HS-5 (cell line): ENCODE results near the gene NECAB3.

Source experiments
- DNase-seq: peaks from one replicate; pipeline ENCODE4 v3.0.0-alpha.2; 2012; ENCODE audit warnings: low read depth

NECAB3 gene

GRCh38 chr20:33677991-33678702 lies 3.9 kb upstream of the NECAB3 start:
- no peak for DNase-seq

DNA sequence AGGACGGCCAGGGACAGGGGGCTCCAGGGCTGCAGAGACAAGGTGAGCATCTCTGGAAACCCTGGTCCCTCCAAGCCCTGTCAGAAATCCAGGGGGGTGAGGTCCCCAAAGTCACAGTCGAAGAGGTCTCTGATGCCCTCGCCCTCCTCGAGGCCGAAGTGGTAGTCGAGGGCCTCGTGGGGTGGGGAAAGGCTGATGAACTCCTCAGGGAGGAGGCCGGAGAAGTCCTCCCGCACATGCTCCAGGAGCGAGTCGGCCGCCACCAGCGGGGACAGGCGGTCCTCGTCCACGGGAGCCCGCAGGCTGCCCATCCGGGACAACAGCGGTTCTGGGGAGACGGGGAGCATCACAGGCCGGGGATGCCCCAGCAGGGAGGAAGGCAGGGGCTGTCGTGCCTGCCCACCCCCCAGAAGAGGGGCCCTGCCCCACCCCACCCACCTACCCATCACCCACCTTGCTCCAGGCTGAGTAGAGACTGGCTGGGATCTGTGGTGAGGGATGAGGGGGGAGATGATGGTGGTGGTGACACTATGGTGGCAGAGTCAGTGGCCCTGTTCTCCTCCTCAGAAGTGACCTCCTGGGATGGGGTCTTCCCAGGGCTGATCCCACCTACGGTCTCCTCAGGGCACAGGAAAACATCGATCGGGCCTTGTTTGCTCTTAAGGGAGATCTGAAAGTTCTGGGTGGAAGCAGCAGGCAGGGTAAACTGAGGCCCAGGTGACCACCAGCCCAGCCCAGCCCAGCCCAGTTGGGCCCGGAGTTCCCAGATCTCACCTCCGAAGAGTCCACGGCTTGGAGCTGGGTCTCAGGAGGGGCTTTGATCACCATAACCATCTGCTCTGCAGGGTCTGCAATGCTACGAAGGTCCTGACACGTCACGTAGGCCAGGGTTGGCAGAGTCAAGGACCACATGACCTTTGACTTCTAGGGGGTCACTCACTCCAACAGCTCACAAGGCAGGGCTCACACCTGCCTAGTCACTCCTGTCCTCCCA lies 2.7 kb upstream of the NECAB3 start:
- no peak for DNase-seq

DNA sequence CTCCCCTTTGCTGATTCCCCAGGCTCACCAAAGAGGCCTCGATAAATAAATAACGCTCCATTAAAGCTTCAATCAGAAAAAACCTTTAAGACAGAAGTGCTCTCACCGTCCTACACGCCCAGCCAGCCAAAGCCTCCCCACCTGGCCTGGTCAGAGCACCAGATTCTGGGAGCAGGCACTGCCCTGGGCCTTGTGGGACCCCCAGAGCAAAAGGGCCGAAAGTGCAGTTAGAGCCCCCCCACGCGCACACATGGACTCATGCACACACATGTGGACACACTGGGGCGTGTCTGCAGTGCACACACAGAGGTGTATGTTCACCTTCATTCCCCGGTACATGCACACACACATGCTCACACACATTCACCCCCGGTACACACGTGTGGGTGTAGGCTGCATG lies 1.9 kb upstream of the NECAB3 start:
- no peak for DNase-seq

GRCh38 chr20:33675136-33675959 lies 1.1 kb upstream of the NECAB3 start:
- no peak for DNase-seq

GRCh38 chr20:33673410-33674293 lies 576 bp downstream of the NECAB3 start:
- no peak for DNase-seq

DNA sequence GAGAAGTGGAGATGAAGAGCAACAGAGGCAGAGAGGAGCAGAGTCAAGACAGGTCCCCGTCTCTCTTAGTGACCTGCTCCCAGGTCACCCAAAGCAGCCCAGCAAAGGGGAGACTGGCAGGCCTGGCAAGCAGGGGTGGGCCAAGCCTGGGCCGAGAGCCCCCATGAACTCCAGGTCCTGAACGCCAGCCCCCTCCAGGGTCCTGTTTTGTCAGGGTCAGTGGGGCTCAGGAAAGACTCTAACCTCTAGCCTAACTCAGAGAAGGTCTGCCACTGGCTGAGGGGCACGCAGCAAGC lies 1.2 kb downstream of the NECAB3 start:
- no peak for DNase-seq

DNA sequence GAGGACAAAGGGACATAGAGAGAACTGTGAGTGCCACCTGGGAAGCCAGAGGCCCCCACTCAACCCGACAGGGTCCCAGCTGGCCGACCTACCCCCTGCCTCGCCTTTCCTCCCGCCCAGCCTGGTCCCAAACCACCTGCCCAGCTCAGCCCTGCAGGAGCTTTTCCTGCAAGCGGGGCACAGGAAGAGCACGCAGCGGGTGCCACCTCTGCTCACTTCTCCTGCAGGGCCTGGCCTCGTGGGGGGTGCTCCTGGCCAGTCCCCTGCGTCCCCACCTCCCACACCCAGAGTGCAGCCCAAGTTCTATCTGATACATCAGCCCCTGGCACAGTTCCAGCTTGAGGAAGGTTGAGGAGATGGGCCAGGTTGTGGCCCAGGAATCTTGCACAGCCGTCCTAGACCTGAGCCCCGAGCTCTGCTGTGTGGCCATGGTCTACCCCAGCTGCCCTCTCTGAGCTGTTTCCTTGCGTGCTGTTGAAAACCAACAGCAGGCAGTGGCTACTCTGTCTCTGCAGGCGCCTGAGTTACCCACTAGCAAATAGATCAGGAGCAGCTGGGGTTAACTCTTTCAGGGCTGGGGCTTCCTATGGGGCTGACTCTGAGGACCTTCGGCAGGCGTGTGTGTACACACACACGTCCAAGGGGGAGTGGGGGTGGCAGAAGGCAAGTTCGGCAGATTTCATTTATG lies 1.7 kb downstream of the NECAB3 start:
- no peak for DNase-seq

- DNase-seq, result no peak
These were observed 2.5 kb downstream of the NECAB3 start for GRCh38 chr20:33671573-33672288.

DNA sequence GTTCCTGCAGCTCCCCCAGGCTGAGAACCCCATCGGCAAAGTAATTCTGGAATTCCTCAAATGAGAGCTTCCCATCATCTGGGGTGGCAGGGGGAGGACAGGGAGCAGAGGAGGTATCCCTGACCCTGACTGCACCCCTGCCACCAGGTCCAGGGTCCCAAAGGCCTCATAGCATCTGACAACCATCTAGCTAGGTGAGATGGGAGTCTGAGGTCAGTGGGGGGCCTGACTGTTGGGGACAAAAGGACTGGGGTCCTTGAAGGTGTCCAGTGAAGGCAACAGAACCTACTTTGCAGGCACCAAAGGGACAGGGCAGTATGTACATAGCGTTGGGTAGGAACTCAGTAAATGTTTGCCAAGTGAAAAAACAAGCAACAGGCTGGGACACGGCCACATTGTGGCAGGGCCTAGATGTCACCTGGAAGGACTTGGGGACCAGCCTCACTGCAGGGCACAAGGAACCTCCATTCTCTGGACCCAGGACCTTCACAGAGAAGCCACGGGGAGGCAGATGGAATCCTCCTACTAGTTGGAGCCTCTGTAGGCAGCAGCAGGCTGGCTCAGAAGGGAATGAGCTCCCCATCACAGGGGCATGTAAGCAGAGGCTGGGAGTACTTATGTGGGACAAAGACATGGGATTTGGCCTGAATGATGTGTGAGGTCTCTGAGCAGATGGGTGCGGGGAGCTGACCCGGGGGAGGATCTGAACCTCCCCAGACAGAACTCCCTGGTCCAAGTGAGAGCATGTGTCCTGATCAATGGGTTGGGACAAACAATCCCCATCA lies 3.3 kb downstream of the NECAB3 start:
- DNase-seq, result no peak

- no peak for DNase-seq
These were observed 4.2 kb downstream of the NECAB3 start for GRCh38 chr20:33669873-33670640.

GRCh38 chr20:33669224-33669623 lies 5.0 kb downstream of the NECAB3 start:
- DNase-seq, result no peak

GRCh38 chr20:33668466-33669155 lies 5.6 kb downstream of the NECAB3 start:
- DNase-seq, result no peak

GRCh38 chr20:33667676-33668465 lies 6.4 kb downstream of the NECAB3 start:
- peak; percentile 45 for DNase-seq

- DNase-seq, result no peak
These were observed 7.0 kb downstream of the NECAB3 start for GRCh38 chr20:33667245-33667675.

- peak; percentile 96 for DNase-seq
These were observed 7.7 kb downstream of the NECAB3 start, which contains the start of gene ACTL10 for GRCh38 chr20:33666293-33667244. ACTL10 (plus strand) TSS chr20:33666943; CDS start chr20:33667498, 555 bp downstream.

DNA sequence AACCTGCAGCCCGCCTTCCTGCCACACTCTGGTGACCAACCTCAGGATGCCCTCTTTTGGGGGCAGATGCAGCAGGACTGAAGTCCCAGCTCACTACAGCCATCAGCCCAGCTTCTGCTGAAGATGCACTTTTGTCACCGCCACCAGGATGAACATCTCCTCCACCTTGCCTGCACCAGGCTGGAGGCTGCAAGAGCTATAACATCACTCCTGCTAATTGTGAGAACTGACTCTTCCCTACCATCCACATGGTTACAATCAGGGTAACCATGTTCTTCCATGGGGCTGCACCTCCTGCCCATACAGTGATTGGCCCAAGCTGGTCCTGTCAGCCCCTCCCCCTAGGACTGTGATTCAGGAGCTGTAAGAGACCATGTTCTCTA lies 9.5 kb downstream of the NECAB3 start:
- no peak for DNase-seq
